GM21825 (cell line): ENCODE data around the gene PRR16.

Experiments
- ATAC-seq: cut with Tn5 transposase; IDR thresholded peaks from one replicate; pipeline ENCODE4 v1.9.1; 2021; ENCODE audit warnings: mild to moderate bottlenecking, moderate library complexity; ENCODE audit not compliant: unreplicated experiment

The PRR16 gene

DNA sequence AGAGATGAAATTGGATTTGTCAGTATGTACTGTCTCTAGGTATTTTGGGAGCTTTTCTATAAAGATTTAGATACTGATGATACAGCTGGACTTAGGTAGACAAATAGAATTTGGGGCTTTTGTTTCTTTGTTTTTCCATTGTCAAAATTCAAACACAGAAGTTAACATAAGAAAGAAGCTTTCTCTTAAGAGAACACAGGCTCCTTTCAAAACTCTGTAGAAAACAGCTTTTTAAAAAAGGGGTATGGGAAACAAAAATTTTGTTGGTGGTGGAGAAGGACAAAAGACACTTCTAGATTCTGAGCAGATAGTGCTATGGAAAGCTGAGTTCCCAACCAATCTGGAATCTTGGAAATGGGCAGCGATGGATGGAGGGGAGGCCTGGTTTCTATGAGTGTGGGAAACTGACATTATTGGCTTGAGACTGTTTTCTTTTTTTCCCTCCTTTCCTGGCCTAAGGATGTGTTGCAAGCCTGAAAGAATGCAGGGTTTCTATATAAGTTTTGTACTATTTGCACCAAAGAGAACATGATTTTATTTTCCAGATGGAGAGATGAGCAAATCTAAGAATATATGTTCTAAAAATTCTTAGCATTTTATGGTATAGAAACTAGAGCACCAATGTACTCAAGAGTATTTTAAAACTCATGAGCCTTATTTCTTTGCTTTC lies 240.0 kb downstream of the PRR16 start:
- ATAC-seq: no peak

DNA sequence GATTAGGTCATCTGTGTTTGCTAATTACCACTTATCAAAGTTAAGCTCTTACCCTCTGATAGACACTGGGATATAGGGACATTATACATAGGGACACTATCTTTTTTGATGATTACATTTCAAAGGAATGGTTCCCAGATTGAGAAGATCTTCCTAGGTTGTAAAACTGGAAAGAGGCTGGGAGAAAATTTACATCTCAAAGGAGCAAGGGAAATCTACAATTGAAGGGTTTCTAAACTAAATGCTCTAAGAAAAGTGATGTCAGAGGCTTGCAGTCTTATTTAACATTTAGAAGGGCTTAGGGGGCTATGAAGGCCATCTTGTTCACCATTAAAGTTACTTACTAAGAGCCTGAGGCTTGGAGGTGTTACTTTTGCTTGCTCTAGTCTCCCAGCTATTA lies 242.8 kb downstream of the PRR16 start:
- no peak for ATAC-seq

DNA sequence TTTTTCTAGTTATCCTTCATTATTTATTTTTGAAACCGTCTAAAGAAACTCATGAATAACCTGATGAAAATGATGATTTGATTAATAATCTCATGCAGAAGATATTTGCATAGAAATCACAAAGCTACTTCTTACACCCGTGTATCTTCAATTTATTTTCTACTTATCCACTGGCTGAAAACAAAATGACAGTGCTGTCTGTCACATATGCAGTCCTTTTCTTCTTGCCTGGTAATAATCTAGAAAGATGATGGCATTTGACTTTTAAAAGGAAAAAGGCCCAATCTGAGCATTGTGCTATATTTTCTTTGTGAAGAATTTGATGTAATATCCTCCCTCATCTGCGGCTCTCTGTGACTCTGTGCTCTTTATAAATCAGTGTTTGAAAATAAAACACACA lies 253.3 kb downstream of the PRR16 start:
- no peak for ATAC-seq

DNA sequence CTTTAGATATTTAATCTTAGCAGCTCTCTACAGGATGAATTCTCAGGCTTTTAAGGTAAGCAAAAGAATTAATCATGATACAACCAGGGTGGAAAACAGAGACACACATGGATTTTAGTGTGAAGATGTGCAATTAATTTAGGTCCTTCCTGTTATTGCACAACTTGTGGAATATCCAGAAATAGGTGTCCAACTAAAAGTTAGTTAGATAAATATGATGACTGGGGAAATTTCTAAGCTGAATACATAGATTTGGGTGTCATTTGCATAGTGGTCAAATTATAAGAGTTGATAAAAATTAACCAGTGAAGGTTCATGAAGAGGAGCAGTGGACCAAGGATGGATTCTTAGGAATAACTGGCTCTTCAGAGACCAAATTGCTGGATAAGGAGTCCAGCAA lies 266.1 kb downstream of the PRR16 start:
- ATAC-seq: no peak

DNA sequence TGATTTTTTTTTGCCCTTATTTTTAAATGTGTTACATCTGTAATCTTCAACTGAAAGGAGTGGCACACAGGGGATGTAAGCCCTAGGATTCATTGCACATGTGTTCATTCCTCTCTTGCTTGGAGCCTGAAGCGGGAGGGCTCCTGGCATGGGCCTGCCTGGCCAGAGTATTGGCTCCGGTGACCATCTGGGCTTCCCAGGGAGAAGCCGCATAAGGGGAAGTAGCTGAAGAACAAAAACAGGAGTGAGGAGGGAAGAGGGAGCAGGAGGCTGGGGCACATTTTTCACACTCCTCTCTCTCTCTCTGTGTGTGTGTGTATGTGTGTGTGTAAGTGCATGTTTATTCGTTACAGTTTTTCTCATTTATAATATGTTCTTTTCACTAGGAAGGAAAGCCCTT lies 269.9 kb downstream of the PRR16 start:
- ATAC-seq: no peak

DNA sequence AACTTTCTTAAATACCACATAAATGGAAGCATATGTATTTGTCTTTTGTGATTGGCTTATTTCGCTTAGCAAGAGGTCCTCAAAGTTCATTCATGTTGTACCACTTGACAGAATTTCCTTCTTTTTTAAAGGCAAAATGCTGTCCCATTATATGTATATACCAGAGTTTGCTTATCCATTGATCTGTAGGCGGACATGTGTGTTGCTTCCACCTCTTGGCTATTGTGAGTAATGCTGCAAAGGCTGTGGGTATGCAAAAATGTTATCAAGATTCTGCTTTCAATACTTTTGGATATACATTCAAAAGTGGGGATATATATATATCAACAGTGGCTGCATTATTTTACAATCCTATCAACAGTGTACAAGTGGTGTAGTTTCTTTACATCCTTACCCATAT lies 271.0 kb downstream of the PRR16 start:
- no peak for ATAC-seq
